Measurements from ENCODE around the gene ADAMTS15.

ADAMTS15 gene, protein sequence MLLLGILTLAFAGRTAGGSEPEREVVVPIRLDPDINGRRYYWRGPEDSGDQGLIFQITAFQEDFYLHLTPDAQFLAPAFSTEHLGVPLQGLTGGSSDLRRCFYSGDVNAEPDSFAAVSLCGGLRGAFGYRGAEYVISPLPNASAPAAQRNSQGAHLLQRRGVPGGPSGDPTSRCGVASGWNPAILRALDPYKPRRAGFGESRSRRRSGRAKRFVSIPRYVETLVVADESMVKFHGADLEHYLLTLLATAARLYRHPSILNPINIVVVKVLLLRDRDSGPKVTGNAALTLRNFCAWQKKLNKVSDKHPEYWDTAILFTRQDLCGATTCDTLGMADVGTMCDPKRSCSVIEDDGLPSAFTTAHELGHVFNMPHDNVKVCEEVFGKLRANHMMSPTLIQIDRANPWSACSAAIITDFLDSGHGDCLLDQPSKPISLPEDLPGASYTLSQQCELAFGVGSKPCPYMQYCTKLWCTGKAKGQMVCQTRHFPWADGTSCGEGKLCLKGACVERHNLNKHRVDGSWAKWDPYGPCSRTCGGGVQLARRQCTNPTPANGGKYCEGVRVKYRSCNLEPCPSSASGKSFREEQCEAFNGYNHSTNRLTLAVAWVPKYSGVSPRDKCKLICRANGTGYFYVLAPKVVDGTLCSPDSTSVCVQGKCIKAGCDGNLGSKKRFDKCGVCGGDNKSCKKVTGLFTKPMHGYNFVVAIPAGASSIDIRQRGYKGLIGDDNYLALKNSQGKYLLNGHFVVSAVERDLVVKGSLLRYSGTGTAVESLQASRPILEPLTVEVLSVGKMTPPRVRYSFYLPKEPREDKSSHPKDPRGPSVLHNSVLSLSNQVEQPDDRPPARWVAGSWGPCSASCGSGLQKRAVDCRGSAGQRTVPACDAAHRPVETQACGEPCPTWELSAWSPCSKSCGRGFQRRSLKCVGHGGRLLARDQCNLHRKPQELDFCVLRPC

DNA sequence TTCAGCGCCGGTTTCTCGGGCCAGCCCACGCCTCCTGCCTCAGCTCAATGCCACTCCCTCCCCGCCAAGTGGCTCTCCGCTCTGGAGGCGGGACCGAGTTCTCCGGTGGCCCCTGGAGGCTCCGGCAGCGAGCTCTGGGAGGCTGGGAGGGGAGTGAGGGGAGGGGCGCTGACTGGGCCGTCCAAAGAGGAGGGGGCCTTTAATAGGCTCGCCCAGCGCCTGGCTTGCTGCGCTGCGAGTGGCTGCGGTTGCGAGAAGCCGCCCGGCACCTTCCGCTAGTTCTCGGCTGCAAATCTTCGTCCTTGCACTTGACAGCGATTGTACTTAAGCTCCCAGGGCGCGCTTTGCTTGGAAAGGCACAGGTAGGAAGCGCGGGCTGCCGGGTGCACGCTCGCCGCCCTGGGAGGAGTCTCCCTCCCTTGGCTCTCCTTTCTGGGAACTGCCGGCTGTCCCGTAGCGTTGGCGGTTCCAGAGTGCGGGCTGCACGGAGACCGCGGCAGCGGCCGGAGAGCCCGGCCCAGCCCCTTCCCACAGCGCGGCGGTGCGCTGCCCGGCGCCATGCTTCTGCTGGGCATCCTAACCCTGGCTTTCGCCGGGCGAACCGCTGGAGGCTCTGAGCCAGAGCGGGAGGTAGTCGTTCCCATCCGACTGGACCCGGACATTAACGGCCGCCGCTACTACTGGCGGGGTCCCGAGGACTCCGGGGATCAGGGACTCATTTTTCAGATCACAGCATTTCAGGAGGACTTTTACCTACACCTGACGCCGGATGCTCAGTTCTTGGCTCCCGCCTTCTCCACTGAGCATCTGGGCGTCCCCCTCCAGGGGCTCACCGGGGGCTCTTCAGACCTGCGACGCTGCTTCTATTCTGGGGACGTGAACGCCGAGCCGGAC, at the start of gene ADAMTS15:
TSS of gene ADAMTS15 (plus strand) at position 230 of the 894 bp plus-strand sequence. CDS start at position 559, 329 bp downstream.
- DNase-seq (ENCODE audit: low read depth in 2 of 2) = peak; percentile 53 to 56

DNA sequence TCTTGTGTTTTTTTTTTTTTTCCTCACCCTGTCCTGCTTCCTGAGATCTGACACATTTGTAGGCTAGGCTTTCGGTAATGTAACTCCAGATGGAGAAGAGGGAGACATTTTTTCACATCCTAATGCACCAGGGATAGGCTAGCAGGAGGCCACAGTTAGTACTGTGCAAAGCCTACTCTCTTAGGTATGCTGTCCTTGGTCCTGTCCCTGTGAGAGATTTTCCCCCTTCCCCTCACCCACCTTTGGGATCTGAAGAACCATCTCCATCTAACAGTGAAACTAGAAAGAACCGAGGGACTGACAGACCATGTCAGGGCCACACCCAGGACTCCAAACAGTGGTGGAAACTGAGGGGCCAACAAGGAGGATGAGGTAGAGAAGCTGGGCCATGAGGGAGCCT, 49.2 kb upstream of the ADAMTS15 start:
- DNase-seq (ENCODE audit: low read depth in 2 of 2) = no peak

DNA sequence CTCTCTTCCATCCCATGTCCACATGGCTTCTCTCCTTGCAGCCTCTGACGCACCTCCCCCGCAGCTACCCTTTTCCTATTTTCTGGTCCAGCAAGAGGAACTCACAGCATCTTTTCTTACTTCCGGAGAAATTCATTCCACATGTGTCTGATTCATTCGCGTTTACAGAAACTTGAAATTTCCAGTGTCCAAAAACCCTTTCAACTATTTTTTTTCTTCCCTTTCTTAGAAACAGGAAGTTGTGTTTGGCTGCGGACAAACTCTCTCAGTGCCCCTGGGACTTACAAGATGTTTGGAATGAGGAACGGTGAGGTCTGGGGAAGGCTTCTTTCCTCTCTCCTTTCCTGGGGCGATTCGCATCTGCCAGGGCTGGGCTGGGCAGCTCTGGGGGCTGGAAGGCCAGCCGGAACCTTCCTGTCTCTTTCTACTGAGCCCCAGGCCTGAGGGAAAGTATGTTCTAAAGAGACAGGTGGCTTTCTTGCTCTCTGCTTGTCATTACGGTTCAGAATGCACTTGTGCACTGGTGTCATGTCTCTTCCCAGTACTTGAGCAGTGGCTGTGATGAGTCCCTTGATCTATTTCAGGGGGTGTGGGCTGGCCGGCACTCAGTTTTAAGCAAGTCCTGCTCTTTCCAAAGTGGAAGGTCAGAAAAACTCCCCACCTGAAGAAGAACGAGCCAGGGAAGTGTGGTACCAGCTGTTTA, 47.5 kb upstream of the ADAMTS15 start:
- peak; percentile 68 to 71 for DNase-seq (ENCODE audit: low read depth in 2 of 2)

DNA sequence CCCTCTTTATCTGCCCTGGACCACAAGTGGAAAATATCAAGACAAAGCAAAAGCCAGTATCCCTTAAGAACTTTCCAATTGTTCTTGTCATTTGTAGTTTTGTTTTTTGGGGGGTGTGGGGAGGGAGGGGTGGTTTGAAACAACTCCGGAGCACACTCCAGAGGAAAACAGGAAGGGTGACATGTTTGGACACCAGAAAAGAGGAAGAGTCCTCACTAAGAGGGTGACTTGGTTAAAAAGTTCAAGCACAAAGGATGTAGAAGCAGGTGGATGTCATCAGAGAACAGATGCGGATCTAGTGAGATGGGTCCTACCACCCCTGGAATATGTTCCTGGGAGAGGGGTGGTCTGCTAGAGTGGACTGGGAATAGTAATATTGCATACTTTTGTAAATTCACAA, 45.9 kb upstream of the ADAMTS15 start:
- no peak for DNase-seq (ENCODE audit: low read depth in 2 of 2)

DNA sequence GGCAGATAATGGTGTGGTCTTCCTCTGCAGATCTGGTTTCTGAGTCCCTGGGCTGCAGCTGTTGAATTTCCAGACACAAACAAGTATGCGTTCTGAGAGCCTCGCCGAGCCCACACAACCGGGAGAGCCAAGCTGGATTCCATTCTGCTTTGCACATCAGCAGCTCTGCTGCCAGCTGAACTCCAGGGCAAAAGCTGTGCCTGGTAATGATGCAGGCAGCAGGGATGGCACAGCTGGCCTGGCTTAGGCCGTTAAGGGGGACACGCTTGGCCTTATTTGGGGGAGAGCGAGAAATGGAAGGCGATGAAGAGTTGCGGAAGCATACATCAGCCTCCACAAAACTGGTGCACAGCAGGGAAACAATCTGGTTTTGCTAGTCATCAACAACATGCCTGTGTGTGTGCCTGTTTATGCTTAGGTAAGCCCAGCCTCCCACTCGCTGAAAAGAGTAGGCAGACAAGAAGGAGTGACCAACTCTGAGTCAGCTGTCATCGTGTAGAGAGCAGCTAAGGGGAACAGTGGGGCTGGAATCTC, 45.1 kb upstream of the ADAMTS15 start:
- DNase-seq (ENCODE audit: low read depth in 2 of 2) = peak; percentile 54 to 56

DNA sequence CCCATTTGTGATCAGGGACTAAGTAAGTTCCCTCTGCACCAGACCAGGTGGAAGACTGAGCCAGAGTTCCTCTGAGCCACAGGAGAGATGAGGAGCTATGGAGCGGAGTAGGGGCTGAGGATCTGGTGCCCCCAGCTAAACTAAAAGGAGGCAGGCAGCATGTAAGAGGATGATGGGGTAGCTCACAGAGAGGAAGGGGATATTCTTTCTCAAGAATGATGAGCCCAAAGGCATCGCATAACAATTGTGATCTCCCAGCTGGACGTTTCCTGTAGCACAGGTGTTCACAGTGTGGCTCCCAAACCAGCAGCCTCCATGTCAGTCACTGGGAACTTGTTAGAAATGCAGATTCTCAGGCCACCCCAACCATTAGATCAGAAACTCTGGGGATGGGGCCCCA, 44.5 kb upstream of the ADAMTS15 start:
- DNase-seq (ENCODE audit: low read depth in 2 of 2) = no peak

DNA sequence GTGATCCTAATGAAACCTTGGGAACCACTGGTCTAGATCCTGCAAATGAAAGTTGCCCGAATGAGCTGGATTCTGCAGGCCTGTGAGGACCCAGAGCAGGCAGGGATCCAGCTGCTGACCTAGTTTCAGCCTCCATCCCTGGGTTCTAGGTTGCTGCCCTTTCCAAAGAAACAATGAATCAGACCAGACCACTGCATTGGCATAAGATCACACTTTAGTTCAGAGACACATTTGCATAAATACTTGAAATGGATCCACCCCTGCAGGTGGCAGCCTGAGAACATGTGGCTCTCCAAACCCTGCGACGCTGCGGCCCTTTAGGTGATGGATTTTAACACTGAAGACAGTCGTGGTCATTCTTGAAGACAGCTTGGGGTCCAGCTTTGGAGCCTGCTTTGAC, 43.7 kb upstream of the ADAMTS15 start:
- no peak for DNase-seq (ENCODE audit: low read depth in 2 of 2)

DNA sequence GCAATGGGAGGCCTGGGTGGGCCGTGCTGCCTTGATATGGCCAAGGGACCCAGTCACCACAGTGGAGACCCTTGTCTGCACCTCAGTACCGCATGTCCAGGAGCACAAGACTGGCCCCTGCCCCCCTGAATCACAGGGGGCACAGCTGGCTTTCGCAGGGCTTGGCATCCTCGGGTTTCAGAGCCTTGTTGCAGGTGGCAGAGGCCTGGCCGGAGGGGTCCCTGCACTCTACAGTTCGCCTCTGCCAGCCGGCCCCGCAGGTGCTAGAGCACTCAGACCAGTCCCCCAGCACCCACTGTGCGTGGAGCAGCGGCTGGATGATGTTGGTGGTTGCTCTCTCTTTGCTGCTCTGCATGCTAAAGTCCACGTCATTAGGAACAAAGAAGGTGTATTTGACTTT, 43.0 kb upstream of the ADAMTS15 start:
- no peak for DNase-seq (ENCODE audit: low read depth in 2 of 2)

DNA sequence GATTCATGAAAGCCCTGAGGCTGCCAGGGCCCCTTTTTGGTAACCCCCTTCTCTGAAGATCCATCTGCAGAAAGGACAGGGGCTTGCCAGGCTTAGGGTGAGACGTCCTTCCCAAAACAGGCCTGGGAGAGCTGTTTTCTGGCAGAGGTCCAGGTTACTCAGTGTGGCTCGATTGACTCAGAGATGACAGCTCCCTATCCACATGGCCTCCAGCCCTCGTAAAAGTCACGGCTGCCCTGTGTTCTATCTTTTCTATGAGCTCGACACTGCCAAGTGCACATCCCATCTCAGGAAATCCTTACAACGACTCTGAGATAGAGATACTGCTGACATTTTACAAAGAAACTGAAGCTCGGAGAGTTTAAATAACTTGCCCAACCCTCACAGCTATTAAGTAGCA, 40.5 kb upstream of the ADAMTS15 start:
- peak; percentile 43 for DNase-seq (ENCODE audit: low read depth in 2 of 2)

DNA sequence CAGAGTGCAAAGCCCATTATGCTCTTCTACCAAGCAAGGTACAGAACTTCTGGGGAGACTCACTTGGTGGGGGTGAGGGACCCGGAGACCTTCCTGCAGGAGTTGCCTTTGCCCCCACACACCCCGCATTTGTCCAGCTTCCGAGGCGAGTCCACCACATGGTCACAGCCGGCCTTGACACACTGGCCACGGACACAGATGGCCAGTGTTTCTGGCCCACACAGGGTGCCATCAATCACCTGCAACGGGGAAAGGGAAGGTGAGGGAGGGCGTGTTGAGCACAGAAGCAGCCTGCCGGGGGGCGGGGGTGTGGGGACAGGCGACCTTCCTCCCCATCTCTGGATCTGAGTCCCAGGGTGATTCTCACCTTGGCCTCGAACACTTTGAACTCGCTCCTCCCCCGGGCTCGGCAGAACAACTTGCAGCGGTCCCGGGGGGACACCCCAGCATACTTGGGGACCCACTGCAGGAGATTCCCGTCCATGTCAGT, 40.0 kb upstream of the ADAMTS15 start:
- DNase-seq (ENCODE audit: low read depth in 2 of 2) = no peak

DNA sequence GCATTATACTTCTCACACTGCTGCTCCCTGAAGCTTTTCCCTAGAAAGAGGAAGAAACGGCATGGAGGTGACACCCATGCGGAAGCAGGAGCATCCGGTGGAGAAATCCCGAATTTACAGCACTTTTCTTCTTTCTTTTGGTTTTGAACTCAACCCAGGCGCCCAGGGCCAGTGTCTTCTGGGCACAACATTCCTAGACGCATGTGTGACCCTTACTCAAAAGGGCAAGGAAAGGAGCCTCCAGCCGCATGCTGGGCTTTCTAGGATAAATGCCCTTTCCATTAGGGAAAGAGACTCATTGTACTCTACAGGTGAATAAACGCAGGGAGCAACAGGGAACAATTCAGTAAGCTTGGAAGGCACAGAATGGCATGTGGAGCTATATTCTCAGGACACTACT, 39.5 kb upstream of the ADAMTS15 start:
- no peak for DNase-seq (ENCODE audit: low read depth in 2 of 2)

DNA sequence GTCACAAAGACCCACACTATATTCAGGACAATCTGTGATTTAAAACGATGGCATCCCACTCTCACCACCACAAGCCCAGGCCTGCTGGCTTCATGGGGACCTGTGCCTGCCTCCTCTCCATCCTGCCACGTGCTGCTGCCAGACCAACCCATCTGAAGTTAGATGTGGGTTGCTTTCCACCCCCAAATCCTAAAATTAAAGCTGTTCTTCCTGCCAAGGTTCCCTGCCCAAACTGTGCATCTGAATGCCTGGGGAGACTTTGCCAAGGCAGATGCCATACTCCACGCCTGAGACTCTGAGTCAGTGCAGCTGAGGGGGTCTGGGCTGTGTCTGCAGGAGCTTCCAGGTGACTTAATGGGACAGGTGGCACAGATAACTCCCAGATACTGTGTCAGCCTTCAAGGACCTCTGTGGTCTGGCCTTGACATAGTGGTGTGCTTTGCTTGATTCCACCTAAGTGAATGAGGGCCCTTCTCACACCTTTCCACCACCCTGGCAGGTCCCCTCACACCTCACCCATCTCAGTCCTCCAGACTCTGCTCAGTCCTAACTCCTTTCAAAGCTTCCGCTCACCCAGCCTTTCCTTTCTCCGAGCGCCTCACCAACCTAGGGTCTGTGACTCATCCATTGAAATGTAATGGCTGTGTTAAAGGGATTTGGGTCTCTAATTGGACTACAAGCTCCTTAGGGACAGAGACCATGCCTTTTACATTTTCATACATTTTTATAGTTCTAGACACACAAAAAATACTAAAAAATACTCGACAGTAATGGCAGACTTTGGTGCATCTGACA, 38.7 kb upstream of the ADAMTS15 start:
- DNase-seq (ENCODE audit: low read depth in 2 of 2) = no peak

DNA sequence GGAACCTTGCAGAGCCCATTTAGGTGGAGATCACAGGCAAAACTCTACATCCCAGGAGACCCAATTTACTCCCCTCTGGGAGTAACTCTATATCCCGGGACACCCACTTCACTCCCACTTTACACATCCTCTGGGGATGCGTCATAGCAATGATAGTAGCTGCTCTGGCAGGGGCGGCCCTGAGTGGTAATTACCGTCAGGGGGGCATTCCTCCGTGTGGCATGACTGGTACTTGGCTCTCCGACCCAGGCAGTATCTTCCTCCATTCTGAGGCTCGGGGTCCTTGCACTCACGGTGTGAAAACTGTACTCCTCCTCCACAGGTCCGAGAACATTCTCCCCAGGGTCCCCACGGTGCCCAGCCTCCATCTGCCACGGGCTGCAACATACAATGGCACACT, 37.2 kb upstream of the ADAMTS15 start:
- DNase-seq (ENCODE audit: low read depth in 2 of 2) = no peak

DNA sequence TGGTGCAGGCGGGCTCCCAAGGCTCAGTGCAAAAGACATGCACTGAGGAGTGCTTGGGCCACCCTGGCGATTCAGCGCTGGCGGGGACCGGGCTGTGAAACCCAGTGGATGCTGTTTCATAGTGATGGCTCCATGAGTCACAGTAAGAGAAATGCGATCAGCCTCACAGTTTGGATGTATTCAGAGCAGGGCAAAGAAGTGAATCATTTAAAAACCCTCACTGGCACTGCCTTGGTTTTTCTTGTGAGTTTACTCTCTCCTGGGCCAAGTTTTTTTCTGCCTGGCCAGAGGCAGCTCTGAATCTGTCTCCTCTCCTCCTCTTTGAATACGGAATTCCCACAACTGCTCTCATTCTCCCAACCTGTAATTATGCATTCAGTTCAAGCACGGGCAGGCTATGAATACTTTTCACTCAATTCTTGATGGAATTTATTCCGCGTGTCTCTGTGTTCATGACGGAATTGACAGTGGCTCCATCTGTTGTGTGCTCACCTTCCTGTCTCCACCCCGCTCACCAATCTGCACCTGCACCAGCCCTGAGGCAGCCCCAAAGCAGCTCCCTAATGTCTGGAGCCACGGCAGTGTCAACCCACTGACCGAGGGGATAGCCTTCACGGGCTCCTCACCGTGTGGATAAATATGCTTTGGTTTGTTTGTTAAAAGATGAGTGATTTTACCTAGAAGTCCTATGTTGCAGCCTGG, 34.9 kb upstream of the ADAMTS15 start:
- peak in 1 of 2 experiments; percentile 42 for DNase-seq (ENCODE audit: low read depth in 2 of 2)

DNA sequence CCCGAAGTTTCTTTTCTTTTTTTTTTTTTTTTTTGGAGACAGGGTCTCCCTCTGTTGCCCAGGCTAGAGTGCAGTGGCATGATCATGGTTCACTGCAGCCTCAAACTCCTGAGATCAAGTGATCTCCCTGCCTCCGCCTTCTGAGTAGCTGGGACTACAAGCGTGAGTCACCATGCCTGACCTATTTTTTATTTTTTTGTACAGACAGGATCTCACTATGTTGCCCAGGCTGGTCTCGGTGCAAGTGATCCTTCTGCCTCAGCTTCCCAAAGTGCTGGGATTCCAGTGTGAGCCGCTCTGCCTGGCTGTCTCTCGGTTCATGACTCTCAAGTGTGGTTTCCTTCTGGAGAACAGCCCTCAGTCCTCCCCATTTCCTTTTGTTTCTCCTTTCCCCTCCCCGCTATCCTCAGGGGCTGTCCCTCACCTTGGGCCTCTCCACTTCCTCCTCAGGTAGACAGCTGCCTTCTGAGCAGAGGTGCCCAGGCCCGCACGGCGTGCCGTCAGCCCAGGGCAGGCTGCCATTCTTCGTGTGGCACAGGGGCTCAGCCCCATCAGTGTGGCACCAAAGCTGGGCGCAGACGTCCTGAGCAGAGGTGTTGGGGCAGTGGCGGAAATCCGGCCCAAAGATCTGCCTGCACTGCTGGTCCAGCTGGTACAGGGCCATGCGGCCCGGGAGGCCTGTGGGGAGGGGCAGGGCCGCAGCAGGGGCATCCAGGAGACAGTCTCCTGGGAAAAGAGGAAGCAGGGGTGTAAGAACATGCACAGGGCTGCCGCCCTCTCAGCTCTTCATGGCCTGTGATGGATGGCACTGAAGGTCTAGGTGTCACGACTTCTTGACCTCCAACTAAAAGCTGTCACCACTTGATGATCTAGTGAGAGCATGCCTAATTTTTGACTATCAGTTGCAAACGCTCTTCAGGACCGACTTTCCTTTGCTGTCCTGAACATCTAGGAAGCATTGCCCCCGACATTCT, 34.1 kb upstream of the ADAMTS15 start:
- no peak for DNase-seq (ENCODE audit: low read depth in 2 of 2)

DNA sequence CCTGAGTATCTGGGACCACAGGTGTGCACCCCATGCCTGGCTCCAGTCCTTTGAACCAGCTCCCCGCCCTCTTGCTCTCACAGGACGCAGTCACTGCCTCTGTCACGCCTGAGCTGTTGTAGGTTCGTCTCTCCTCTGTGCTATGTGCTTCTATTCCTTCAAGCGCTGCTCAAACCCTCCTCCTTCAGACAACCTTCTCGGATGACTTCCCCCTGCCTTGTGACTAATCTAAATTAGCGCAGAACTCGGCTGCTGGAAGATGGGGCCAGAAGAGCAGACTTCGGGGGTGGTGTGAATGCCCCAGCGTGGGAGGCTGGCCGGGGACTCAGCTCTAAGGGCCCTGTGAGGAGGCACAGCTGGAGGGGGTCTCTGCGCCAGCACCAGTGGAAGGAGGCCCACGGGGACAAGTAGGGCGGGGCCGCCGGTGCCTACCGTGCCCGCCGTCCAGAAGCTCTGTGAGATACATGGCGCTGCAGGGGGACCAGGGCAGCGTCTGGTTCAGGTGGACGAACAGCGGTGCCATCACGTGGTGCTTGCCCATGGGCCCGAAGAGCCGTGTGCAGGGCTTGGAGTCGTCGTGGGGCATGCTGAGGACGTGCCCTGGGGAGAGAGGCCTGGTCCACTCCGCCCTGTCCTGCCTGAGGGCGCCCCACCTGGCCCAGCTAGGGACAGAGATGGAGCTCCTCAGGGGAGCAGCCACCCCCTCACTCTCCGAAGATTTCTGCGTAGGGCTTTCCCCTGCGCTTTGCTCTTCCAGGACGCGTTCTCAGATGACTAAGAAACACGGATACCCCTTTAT, 32.5 kb upstream of the ADAMTS15 start:
- DNase-seq (ENCODE audit: low read depth in 2 of 2) = no peak

DNA sequence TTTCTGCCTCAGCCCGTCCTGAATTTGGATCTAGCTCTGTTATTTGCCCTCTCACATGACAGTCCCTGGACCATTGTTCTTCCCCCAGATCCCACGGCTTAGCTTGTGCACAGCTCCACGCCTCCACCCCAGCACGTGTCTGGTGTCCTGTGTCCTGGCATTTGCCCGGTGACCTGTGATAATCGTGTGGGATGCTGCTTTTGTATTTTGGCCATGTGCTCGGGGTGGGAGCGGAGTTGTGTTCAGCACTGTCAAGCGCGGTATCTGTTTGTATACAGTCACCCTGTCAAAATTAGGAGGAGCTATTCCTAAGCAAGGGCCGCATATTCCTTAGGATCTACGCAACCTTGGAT, 31.9 kb upstream of the ADAMTS15 start:
- no peak for DNase-seq (ENCODE audit: low read depth in 2 of 2)

Measured in fibroblast of skin of left biceps (primary cell).